ENCODE measurements around the gene ZFY.

The ZFY gene

DNA sequence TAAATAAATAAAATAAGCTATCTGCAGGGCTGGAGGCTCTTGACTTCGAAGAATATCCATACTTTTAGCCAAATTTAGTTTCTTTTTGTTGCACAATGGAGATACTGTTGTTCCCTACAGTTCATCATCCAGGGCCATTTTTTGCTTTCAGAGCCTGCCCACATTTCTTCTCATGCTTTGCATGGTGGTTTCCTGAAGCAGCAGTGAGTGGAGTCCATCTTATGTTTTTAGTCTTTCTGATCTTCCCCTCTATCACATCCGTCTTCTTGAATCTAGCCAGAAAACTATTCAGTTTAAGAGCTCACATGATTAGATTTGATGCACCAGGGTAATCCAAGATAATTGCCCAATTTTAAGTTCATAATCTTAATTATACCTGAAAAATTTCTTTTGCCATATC, 19.6 kb downstream of the ZFY start:
- Histone ChIP-seq H3K4me3 (ENCODE audit: low read length) (no peak overlapping the region), H3K36me3 (replicated peaks; ENCODE audit: low read depth, low read length) (peaks cover 13% of the 10 kb centered on the region), H3K27ac (ENCODE audit: low read length) (no peak overlapping the region), H3K4me2 (ENCODE audit: low read length) (no peak overlapping the region), H3K4me1 (ENCODE audit: low read length) (peaks cover 11% of the 10 kb centered on the region), H3K9ac (ENCODE audit: low read length) (no peak overlapping the region), H4K20me1 (ENCODE audit: insufficient read depth, low read length) (no peaks in the 10 kb centered on the region), H3K9me3 (ENCODE audit: insufficient read depth, low read length) (no peaks in the 10 kb centered on the region), H3K27me3 (ENCODE audit: low read depth, low read length) (no peaks in the 10 kb centered on the region), H3K79me2 (ENCODE audit: low read length) (peaks cover 32% of the 10 kb centered on the region), H2AFZ (ENCODE audit: low read depth, low read length) (no peak overlapping the region)
- TF ChIP-seq CTCF (IDR thresholded peaks at IDR 0.05; ENCODE audit: low read depth, low read length) (no peak), EZH2phosphoT487 (IDR thresholded peaks at IDR 0.05; ENCODE audit: low read depth) (no peak)

DNA sequence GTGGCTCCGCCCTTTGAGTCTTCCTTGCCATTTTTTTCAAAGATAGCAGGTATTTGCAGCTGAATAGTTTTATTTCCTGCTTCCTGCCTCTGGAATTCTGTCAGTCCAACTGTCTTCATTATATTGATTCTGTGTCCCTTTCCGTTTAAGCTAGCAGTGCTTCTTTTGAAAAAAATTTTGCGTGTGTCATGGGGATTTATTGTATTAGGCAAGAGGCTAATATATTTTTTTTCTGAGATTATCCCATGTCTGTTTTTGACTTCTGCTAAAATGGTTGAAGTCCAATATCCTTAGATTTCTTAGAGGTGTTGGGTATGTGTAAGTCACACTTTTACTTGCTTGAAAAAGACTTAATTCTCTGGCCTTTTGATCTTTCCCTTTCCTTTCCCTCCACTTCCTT, 20.4 kb downstream of the ZFY start:
- Histone ChIP-seq H3K4me3 (ENCODE audit: low read length) (no peak overlapping the region), H2AFZ (ENCODE audit: low read depth, low read length) (no peak overlapping the region), H4K20me1 (ENCODE audit: insufficient read depth, low read length) (no peaks in the 10 kb centered on the region), H3K27ac (ENCODE audit: low read length) (no peak overlapping the region), H3K4me2 (ENCODE audit: low read length) (no peak overlapping the region), H3K36me3 (replicated peaks; ENCODE audit: low read depth, low read length) (peaks cover 13% of the 10 kb centered on the region), H3K79me2 (ENCODE audit: low read length) (peaks cover 24% of the 10 kb centered on the region), H3K9ac (ENCODE audit: low read length) (no peak overlapping the region), H3K9me3 (ENCODE audit: insufficient read depth, low read length) (no peaks in the 10 kb centered on the region), H3K27me3 (ENCODE audit: low read depth, low read length) (no peaks in the 10 kb centered on the region), H3K4me1 (ENCODE audit: low read length) (peaks cover 6% of the 10 kb centered on the region)
- TF ChIP-seq EZH2phosphoT487 (IDR thresholded peaks at IDR 0.05; ENCODE audit: low read depth) (no peak), CTCF (IDR thresholded peaks at IDR 0.05; ENCODE audit: low read depth, low read length) (no peak)

GRCh38 chrY:2962061-2962460, 26.9 kb downstream of the ZFY start:
- Histone ChIP-seq H3K4me2 (ENCODE audit: low read length) (no peak overlapping the region), H3K9me3 (ENCODE audit: insufficient read depth, low read length) (no peaks in the 10 kb centered on the region), H4K20me1 (ENCODE audit: insufficient read depth, low read length) (no peaks in the 10 kb centered on the region), H2AFZ (ENCODE audit: low read depth, low read length) (no peak overlapping the region), H3K36me3 (replicated peaks; ENCODE audit: low read depth, low read length) (peaks cover 5% of the 10 kb centered on the region), H3K27me3 (ENCODE audit: low read depth, low read length) (no peaks in the 10 kb centered on the region), H3K79me2 (ENCODE audit: low read length) (peaks cover 3% of the 10 kb centered on the region; the same call in 1 of the 2 replicates), H3K27ac (ENCODE audit: low read length) (no peak overlapping the region), H3K9ac (ENCODE audit: low read length) (no peak overlapping the region), H3K4me1 (ENCODE audit: low read length) (peaks cover 6% of the 10 kb centered on the region), H3K4me3 (ENCODE audit: low read length) (no peak overlapping the region)
- TF ChIP-seq CTCF (IDR thresholded peaks at IDR 0.05; ENCODE audit: low read depth, low read length) (no peak), EZH2phosphoT487 (IDR thresholded peaks at IDR 0.05; ENCODE audit: low read depth) (no peak)

- H3K36me3 ChIP-seq (replicated peaks; ENCODE audit: low read depth, low read length), result no peaks in the 10 kb centered on the region
- no peaks in the 10 kb centered on the region for H3K27me3 ChIP-seq (ENCODE audit: low read depth, low read length)
- no peak overlapping the region for H3K4me3 ChIP-seq (ENCODE audit: low read length)
- no peak for TF ChIP-seq CTCF (IDR thresholded peaks at IDR 0.05; ENCODE audit: low read depth, low read length)
- H3K79me2 ChIP-seq (ENCODE audit: low read length), result peaks cover 11% of the 10 kb centered on the region; the same call in 1 of the 2 replicates
- peaks cover 13% of the 10 kb centered on the region for H3K4me1 ChIP-seq (ENCODE audit: low read length)
- H2AFZ ChIP-seq (ENCODE audit: low read depth, low read length), result no peak overlapping the region
- no peak overlapping the region; the same call in 1 of the 2 replicates for H3K27ac ChIP-seq (ENCODE audit: low read length)
- H4K20me1 ChIP-seq (ENCODE audit: insufficient read depth, low read length), result no peaks in the 10 kb centered on the region
- no peak overlapping the region for H3K9ac ChIP-seq (ENCODE audit: low read length)
- H3K9me3 ChIP-seq (ENCODE audit: insufficient read depth, low read length), result no peaks in the 10 kb centered on the region
- no peak overlapping the region for H3K4me2 ChIP-seq (ENCODE audit: low read length)
Observed at GRCh38 chrY:2964814-2965213, 29.6 kb downstream of the ZFY start.
